ENCODE results near the gene IRS2. TPM values are rescaled to one million over a fixed set of nuclear protein-coding genes. Genes with fewer than 3 reads are reported as not detected.

Gene IRS2
- total RNA-seq, 1 donor from 2014 or later: 14.9 TPM

DNA sequence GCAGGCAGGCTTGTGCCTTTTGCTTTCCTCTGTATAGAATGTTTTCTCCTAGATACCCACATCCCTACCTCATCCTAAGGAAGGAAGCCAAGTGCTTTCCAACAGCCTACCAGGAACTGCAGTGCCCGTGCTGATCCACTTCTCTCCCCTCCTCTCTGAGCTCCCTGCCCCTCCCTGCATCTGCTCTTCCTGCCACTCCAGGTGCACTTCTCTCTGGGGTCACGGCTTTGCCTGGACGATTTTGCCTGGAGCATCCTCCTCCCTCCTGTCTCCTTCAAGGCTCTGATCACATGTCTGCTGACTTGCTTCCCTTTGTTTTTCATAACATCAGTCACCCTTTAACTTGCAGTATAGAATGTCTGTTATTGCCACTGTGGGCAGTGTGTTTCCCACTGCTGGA, 34.7 kb upstream of the IRS2 start:
- Histone ChIP-seq H3K36me3 (no peaks in the 10 kb centered on the region), H3K4me1 (no peaks in the 10 kb centered on the region), H3K27ac (replicated peaks) (no peak overlapping the region), H3K27me3 (ENCODE audit: low read depth) (peaks cover 20% of the 10 kb centered on the region), H3K4me3 (no peak overlapping the region), H3K9me3 (replicated peaks) (peaks cover 8% of the 10 kb centered on the region)
- intact Hi-C loops (cut with micrococcal nuclease): no loop called here
- no peak for TF ChIP-seq CTCF (IDR thresholded peaks at IDR 0.05; ENCODE audit: borderline replicate concordance)
- no peak for DNase-seq

DNA sequence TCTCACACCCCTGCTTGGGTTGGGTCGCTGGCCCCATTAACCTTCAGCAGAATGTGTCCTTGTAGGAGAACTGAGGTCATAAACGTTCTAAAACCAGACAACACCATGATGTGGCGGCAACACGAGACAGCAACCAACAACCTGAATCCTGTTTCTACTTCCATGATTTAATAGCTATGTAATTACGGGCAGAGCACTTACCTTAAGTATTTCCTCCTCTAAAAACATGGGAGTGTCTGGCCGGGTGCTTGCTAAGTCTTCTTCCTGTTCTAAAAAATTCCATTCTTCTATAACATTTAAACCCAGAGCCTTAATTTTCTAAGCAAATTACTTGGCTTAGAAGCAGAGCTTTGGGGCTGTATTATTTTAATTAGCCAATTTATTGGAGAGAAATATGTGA, 33.5 kb upstream of the IRS2 start:
- DNase-seq: no peak
- Histone ChIP-seq H3K9me3 (replicated peaks) (peaks cover 8% of the 10 kb centered on the region), H3K4me1 (no peaks in the 10 kb centered on the region), H3K4me3 (no peak overlapping the region), H3K36me3 (no peaks in the 10 kb centered on the region), H3K27ac (replicated peaks) (no peak overlapping the region), H3K27me3 (ENCODE audit: low read depth) (peaks cover 29% of the 10 kb centered on the region)
- no peak for TF ChIP-seq CTCF (IDR thresholded peaks at IDR 0.05; ENCODE audit: borderline replicate concordance)
- intact Hi-C loops (cut with micrococcal nuclease): no loop called here

GRCh38 chr13:109818886-109819285, 32.5 kb upstream of the IRS2 start:
- Histone ChIP-seq H3K27me3 (ENCODE audit: low read depth) (peaks cover 30% of the 10 kb centered on the region), H3K4me1 (no peaks in the 10 kb centered on the region), H3K36me3 (no peaks in the 10 kb centered on the region), H3K27ac (replicated peaks) (no peak overlapping the region), H3K9me3 (replicated peaks) (peaks cover 4% of the 10 kb centered on the region), H3K4me3 (no peak overlapping the region)
- intact Hi-C loops (cut with micrococcal nuclease): no loop called here
- no peak for TF ChIP-seq CTCF (IDR thresholded peaks at IDR 0.05; ENCODE audit: borderline replicate concordance)
- no peak for DNase-seq

GRCh38 chr13:109817591-109818535, 31.5 kb upstream of the IRS2 start:
- H3K4me1 ChIP-seq: no peaks in the 10 kb centered on the region
- no peaks in the 10 kb centered on the region for H3K9me3 ChIP-seq (replicated peaks)
- no peaks in the 10 kb centered on the region for H3K36me3 ChIP-seq
- peaks cover 34% of the 10 kb centered on the region for H3K27me3 ChIP-seq (ENCODE audit: low read depth)
- no peak overlapping the region for H3K4me3 ChIP-seq
- H3K27ac ChIP-seq (replicated peaks): no peak overlapping the region
- no peak for DNase-seq
- TF ChIP-seq CTCF (IDR thresholded peaks at IDR 0.05; ENCODE audit: borderline replicate concordance): no peak
- intact Hi-C loops (cut with micrococcal nuclease): no loop called here

DNA sequence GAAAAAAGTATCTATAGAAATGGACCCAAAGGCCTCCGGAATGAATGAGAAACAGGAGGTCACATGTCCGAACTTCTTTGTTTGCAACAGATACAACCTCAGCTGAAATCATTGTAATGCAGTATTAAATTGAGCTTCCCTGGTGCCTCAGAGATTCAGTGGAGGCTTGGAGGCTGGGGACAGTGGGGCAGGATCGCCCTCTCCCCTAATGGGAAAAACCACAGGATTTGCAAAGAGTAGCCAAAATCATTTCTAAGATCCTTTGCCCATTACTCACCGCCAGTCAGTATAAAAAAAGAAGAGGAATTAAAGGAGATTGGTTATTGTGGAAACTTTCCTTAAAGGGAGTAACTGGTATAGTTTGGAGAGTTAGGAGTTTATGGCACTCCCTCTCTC, 30.4 kb upstream of the IRS2 start:
- H3K36me3 ChIP-seq: no peaks in the 10 kb centered on the region
- DNase-seq: no peak
- H3K4me1 ChIP-seq: no peaks in the 10 kb centered on the region
- no peak overlapping the region for H3K4me3 ChIP-seq
- TF ChIP-seq CTCF (IDR thresholded peaks at IDR 0.05; ENCODE audit: borderline replicate concordance): no peak
- intact Hi-C loops (cut with micrococcal nuclease): no loop called here
- peaks cover 36% of the 10 kb centered on the region for H3K27me3 ChIP-seq (ENCODE audit: low read depth)
- H3K27ac ChIP-seq (replicated peaks): no peak overlapping the region
- H3K9me3 ChIP-seq (replicated peaks): no peaks in the 10 kb centered on the region

Data from left ventricle myocardium inferior (tissue), 1 donor.